Measurements from ENCODE around the gene ATP5PO.
"Not testable (repeated sequence)": the region's sequence is repeated elsewhere in the genome, so short reads cannot be mapped to it uniquely, and the experiment has no call there.

The ATP5PO gene

DNA sequence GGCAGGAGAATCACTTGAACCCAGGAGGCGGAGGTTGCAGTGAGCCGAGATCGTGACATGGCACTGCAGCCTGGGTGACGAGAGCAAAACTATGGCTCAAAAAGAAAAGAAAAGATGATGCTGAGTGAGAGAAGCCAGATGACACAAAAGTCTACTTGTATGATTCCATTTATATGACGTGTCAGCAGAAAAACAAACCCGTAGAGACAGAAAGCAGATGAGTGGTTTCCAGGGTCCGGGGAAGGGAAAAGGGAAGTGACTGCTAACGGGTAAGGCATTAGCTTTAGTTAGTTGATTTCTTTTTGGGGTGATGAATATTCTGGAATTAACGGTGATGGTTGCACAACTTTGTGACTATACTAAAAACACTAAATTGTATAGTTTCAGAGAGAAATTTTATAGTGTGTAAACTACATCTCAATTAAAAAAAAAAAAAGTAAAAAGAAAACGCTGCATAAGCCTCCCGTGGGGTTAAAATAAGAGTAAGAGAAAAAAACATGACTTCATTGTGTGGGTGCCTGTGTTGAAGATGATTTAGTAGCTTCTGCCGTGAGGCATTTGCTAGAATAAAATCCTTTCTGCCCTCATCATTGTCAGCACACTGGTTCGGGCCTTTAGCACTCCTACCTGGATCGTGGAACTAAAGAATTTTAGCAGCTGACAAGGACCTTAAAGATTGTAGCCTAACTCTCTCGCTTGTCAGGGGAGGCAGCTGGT, 24.7 kb upstream of the ATP5PO start:
- no peak for DNase-seq (ENCODE audit: low read depth)

GRCh38 chr21:33939226-33939625, 23.6 kb upstream of the ATP5PO start:
- no peak for DNase-seq (ENCODE audit: low read depth)

GRCh38 chr21:33938381-33938780, 22.8 kb upstream of the ATP5PO start:
- no peak for DNase-seq (ENCODE audit: low read depth)

GRCh38 chr21:33937931-33938339, 22.3 kb upstream of the ATP5PO start:
- DNase-seq (ENCODE audit: low read depth) = no peak

DNA sequence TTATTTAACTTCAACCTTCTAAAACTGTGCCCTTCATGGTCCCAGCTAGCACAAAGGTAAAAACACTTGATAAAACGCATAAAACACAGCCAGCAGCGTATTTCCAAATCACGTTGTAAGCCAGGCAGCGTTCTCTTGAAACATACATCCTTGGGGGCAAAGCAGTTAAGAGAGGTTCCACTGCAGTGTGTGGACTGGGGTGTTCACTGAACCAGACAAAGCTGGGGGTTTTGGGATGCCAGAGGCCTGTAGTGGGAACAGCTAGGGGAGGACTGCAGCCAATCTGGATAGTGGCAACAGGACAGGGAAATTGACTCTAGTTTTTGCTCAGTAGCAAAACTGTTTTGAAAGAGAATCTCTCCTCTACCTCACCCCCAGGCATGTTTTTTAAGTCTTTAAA, 21.5 kb upstream of the ATP5PO start:
- no peak for DNase-seq (ENCODE audit: low read depth)

DNA sequence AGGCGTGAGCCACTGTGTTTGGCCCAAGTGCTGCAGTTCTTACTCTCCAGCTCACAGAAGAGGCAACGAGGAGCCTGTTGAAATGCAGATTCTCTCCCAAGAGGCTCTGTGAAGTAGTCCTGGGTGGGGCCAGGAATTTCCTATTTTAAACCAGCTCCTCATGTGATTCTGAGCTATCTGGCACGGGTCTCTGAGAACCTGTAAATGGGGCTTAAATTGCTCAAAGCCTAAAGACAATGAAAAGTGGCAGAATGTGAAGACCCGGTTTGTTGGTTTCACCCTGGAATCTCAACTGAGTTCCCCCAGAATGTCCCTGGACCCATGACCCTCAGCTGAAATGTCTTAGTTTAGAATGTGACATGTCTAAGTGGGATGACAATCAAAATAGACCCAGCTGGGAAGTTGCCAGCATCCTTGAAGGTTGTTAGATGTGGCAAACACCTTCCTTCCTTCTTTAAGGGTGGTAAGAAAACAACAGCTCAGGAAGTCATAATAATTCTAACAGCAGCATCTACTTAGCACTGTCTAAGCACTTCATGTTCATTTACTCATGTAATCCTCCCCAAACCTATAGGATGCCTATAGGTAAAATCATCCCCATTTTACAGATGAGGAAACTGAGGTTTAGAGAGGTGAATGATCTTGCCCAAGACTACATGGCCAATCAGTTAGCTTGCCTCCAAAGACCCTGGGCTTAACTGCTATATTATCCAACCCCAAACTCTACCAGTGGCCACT, 20.9 kb upstream of the ATP5PO start:
- DNase-seq (ENCODE audit: low read depth) = no peak

DNA sequence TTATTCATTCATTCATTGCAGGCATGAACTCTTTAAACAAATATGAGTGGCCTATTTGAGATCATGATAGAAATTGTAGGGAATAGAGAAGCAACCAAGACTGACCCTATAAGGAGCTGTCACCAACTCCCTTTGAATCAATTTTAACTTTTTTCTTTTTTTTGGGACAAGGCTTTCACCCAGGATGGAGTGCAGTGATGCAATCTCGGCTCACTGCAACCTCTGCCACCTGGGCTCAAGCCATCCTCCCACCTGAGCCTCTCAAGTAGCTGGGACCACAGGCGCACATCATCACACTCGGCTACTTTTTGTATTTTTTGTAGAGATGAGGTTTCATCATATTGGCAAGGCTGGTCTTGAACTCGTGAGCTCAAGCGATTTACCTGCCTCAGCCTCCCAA, 17.1 kb upstream of the ATP5PO start:
- DNase-seq (ENCODE audit: low read depth) = no peak

- DNase-seq (ENCODE audit: low read depth) = no peak
Measured at GRCh38 chr21:33931799-33932390, 16.3 kb upstream of the ATP5PO start.

DNA sequence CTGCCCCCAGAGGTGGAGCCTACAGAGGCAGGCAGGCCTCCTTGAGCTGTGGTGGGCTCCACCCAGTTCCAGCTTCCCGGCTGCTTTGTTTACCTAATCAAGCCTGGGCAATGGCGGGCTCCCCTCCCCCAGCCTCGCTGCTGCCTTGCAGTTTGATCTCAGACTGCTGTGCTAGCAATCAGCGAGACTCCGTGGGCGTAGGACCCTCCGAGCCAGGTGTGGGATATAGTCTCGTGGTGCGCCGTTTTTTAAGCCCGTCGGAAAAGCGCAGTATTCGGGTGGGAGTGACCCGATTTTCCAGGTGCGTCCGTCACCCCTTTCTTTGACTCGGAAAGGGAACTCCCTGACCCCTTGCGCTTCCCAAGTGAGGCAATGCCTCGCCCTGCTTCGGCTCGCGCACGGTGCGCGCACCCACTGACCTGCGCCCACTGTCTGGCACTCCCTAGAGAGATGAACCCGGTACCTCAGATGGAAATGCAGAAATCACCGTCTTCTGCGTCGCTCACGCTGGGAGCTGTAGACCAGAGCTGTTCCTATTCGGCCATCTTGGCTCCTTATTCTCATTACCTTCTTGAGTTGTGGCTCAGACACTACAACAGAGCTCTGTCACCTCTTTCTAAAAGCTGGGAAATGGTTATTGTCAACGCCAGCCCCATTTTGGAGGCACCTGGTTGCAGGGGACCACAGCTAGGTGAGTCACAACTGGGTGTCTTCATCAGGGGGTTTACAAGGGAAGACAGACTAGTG, 15.6 kb upstream of the ATP5PO start:
- not testable (repeated sequence) for DNase-seq (ENCODE audit: low read depth)

GRCh38 chr21:33926248-33926647, 10.6 kb upstream of the ATP5PO start:
- not testable (repeated sequence) for DNase-seq (ENCODE audit: low read depth)

DNA sequence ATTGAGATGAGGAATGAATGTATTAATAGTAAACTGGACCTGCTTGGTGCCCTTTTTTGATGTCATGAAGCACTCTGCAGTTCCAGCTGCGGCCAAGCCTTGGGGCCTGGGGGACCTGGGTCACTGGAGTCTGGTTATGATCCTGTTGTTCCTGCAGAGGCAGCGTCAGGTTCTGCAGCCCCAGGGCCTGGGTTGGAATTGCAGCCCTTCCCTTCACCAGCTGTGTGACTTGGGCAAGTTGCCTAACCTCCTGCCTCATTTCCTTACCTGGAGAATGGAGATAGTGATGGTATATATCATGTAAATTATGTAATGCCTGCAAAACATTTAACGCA, 9.1 kb upstream of the ATP5PO start:
- no peak for DNase-seq (ENCODE audit: low read depth)

DNA sequence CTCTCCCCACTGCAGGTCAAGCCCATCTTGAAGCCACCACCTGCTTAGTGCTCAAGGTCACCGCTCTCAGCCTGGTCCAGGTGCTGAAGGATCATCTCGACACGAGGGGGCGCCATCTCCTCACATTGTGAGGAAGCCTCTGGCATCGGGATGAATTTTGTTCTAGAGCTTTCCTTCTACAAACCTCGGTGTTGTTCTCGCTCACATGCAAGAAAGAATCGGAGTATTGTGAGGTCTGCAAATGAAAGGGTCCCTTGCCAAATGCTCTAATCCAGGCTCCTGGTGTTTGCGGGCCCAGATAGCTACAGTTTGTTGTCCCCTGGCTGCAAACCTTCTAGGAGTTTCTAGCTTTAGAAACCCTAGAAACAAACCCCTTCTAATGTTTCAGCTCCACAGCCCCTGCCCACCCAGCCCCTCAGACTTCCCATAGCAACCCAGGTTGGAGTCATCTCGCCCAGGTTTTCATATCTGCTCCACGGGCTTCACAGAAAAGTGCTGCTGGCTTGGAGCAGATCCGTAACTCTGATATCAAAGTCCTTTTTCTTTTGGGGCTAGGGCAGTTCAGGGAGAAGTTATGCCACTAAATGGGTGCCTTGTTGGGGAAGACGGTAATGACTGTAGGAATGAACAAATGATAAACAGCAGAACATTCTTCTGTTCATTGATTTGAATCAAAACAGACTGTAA, 8.6 kb upstream of the ATP5PO start:
- DNase-seq (ENCODE audit: low read depth) = peak; percentile 92

DNA sequence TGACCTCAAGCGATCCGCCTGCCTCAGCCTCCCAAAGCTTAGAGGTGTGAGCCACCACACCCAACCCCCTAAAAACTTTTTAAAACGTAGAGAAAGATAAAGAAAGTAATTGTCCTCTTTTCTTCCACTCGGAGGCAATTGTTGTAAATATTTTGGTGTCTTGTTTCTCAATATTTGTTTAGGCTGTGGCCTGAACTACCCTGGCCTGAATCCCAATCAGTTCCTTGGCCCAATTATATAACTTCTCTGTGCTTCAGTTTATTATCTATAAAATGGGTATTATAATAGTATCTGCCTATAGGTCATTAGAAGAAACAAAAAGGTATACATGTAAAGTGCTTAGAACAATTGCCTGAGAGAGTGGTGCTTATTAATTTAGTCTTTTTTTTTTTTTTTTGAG, 1.8 kb upstream of the ATP5PO start:
- no peak for DNase-seq (ENCODE audit: low read depth)

GRCh38 chr21:33916200-33916567, 580 bp upstream of the ATP5PO start:
- DNase-seq (ENCODE audit: low read depth) = no peak

- DNase-seq (ENCODE audit: low read depth) = no peak
Measured at GRCh38 chr21:33914188-33914587, 1.4 kb downstream of the ATP5PO start.

GRCh38 chr21:33909756-33910155, 5.8 kb downstream of the ATP5PO start:
- DNase-seq (ENCODE audit: low read depth) = no peak

DNA sequence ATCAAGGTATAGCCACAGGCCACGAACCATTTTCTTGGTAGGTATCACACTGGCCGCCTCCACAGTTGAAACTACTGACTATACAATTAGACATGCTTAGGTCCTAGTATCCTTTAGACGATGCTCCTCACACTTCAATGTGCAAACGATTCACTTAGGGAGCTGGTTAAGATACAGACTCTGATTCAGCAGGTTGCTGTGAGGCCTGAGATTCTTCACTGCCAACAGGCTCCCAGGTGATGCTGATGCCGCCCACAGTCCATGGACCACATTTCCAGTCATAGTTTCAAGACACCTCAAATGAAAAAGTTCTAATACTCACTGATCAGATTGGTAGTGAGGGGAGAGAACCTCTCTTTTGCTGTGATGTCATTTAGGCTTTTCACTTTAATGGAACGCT, 6.8 kb downstream of the ATP5PO start:
- DNase-seq (ENCODE audit: low read depth) = no peak

- DNase-seq (ENCODE audit: low read depth) = no peak
Measured at GRCh38 chr21:33904041-33904440, 11.6 kb downstream of the ATP5PO start.

- DNase-seq (ENCODE audit: low read depth) = no peak
Measured at GRCh38 chr21:33902349-33902748, 13.3 kb downstream of the ATP5PO start.

DNA sequence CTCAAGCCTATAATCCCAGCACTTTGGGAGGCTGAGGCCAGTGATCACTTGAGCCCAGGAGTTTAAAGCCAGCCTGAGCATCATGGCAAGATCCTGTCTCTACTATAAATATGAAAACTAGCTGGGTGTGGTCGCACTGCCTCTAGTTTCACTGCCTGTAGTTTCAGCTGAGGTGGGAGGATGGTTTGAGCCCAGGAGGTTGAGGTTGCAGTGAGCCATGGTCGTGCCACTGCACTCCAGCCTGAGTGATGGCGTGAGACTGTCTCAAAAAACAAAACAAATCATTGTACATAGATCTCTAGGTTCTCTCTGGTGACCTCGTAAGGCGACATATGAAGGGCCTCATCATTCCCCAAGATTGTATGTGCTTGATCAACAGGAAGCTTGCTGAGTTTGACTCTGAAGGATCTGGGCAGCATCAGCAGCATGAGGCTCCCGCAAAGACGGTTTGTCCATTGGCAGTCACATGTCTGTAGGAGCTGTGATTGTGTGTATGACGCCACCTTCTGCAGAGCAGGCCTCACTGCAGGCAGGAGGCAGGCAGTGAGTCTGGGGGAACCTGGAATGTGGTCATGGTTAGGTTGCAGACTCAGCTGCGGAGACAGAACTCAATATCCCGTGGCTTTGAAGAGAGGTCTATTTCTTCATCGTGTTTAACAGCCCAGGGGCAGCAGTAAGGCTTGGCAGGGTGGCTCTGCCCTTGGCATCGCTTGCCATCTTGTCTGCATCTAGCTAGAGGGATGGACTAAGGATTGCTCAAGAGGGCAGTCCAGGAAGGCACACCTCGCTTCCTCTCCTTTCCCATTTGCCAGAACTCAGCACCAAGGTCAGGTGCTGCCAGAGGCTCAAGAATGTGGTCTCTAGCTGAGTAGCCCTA, 14.0 kb downstream of the ATP5PO start:
- no peak for DNase-seq (ENCODE audit: low read depth)

DNA sequence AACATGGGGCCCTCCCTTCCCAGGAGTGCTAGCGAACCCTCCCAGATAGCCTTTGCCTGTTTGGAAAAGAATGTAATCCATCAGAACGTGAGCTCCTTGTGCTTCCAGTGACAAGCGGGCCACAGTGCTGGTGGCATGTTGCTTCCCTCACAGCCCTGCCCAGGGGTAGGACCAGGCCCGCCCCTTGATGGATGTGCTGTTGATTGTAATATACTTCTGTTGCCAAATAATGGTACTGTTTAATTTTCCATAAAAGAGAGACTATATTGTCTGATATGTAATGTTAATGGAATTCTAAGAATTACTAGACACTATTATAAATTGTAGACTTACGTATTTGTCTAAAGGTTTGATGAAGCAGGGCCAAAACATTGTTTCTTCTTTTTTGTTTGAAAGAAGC, 16.4 kb downstream of the ATP5PO start:
- DNase-seq (ENCODE audit: low read depth) = no peak
